ENCODE results near the gene DCC. TPM values are rescaled to one million over a fixed set of nuclear protein-coding genes. Genes with fewer than 3 reads are reported as not detected.

Gene DCC
- total and polyA plus RNA-seq, 2 donors (not counting 1 experiment from before 2014, with no cell fraction given), result not detected

DNA sequence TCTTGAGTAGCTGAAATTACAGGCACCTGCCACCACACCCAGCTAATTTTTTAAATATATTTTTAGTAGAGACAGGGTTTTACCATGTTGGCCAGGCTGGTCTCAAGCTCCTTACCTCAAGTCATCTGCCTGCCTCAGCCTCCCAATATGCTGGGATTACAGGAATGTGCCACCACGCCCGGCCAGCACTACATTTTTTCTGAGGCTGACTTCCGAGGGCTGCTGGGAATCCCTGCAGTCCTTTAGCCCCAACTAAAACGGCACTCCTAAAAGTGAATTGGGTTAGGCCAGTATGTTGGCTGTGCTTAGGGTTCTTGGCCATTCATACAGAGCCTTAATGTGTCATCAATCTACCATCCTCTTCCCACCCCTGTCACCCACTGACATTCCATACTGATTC lies 375.4 kb downstream of the DCC start:
- Histone ChIP-seq H3K79me2 (ENCODE audit: control insufficient read depth, insufficient read depth, low read length) (no peaks in the 10 kb centered on the region), H2AFZ (ENCODE audit: insufficient read depth, low read depth, low read length, poor library complexity, severe bottlenecking) (no peak overlapping the region), H3K4me3 (ENCODE audit: control extremely low read depth in 1 of 5, extremely low read depth in 1 of 5, insufficient read depth in 1 of 5, low read depth in 2 of 5, low read length in 4 of 5) (no peak overlapping the region), H4K20me1 (ENCODE audit: control insufficient read depth, insufficient read depth, low read length, poor library complexity, severe bottlenecking) (no peaks in the 10 kb centered on the region), H3K4me2 (replicated peaks; ENCODE audit: low read depth, low read length, poor library complexity, severe bottlenecking) (no peak overlapping the region), H3K9ac (ENCODE audit: low read length) (no peak overlapping the region), H3K36me3 (replicated peaks in 1 of 2; ENCODE audit: control extremely low read depth in 1 of 2, control insufficient read depth in 1 of 2, extremely low read depth in 1 of 2, insufficient read depth in 2 of 2, low read length in 1 of 2) (no peaks in the 10 kb centered on the region), H3K27me3 (replicated peaks in 1 of 4; ENCODE audit: control extremely low read depth in 1 of 4, control insufficient read depth in 3 of 4, insufficient read depth in 4 of 4, low read length in 3 of 4) (no peaks in the 10 kb centered on the region), H3K4me1 (ENCODE audit: control insufficient read depth in 2 of 2, insufficient read depth in 2 of 2, low read length in 2 of 2) (no peaks in the 10 kb centered on the region), H3K27ac (ENCODE audit: low read length in 2 of 2) (no peak overlapping the region), H3K9me3 (ENCODE audit: control extremely low read depth in 1 of 3, control insufficient read depth in 2 of 3, insufficient read depth in 1 of 3, low read length in 2 of 3) (no peaks in the 10 kb centered on the region)
- POLR2A ChIA-PET, result no interaction called here
- TF ChIP-seq, protein P1, sequence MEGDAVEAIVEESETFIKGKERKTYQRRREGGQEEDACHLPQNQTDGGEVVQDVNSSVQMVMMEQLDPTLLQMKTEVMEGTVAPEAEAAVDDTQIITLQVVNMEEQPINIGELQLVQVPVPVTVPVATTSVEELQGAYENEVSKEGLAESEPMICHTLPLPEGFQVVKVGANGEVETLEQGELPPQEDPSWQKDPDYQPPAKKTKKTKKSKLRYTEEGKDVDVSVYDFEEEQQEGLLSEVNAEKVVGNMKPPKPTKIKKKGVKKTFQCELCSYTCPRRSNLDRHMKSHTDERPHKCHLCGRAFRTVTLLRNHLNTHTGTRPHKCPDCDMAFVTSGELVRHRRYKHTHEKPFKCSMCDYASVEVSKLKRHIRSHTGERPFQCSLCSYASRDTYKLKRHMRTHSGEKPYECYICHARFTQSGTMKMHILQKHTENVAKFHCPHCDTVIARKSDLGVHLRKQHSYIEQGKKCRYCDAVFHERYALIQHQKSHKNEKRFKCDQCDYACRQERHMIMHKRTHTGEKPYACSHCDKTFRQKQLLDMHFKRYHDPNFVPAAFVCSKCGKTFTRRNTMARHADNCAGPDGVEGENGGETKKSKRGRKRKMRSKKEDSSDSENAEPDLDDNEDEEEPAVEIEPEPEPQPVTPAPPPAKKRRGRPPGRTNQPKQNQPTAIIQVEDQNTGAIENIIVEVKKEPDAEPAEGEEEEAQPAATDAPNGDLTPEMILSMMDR (IDR thresholded peaks at IDR 0.05), result no peak
- no peak for TF ChIP-seq EZH2 (IDR thresholded peaks at IDR 0.05; ENCODE audit: borderline replicate concordance, insufficient read depth, low read depth, low read length, poor library complexity, severe bottlenecking)
- no peaks in the 10 kb centered on the region for H3K4me1 Mint-ChIP-seq
- no peaks in the 10 kb centered on the region for H3K27me3 Mint-ChIP-seq
- no peak overlapping the region for H3K27ac Mint-ChIP-seq
- ATAC-seq (ENCODE audit: low read depth) (no peak), DNase-seq (no peak)
- WGBS (ENCODE audit: insufficient coverage), result no CpG with 5 or more reads among the region's 4 CpGs
- H3K4me3 Mint-ChIP-seq, result no peak overlapping the region
- CTCF ChIA-PET, result no interaction called here
- intact Hi-C loops (cut with micrococcal nuclease), result no loop called here
- no peaks in the 10 kb centered on the region for H3K9me3 Mint-ChIP-seq (ENCODE audit: insufficient read depth)

DNA sequence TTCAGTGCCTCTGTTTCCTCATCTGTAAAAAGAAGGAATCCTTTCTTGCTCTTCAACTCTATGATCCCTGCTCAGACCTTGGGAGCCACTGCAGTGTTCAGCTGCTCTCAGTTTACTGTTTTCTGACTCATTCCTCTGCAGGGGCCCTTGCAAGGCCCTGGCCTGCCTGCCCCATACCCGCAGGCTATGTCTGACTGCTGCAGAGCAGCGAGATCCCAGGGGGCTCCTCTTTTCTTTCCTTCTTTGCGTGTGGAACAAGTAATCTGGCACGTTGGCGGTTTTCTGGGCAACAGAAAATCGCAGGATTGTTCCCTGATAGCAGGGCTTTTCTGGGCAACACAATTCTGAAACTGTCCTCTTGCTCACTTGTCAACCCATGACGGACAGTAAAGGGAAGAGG lies 376.0 kb downstream of the DCC start:
- TF ChIP-seq EZH2 (IDR thresholded peaks at IDR 0.05; ENCODE audit: borderline replicate concordance, insufficient read depth, low read depth, low read length, poor library complexity, severe bottlenecking), result no peak
- TF ChIP-seq, protein P1 (IDR thresholded peaks at IDR 0.05), result no peak
- WGBS (ENCODE audit: insufficient coverage), result 86% methylated on average over 5 of the region's 7 CpGs

More for the DNA sequence above, 376.0 kb downstream of the DCC start:
- H3K27me3 Mint-ChIP-seq, result no peaks in the 10 kb centered on the region
- Histone ChIP-seq H3K4me2 (replicated peaks; ENCODE audit: low read depth, low read length, poor library complexity, severe bottlenecking) (no peak overlapping the region), H2AFZ (ENCODE audit: insufficient read depth, low read depth, low read length, poor library complexity, severe bottlenecking) (no peak overlapping the region), H3K27ac (ENCODE audit: low read length in 2 of 2) (no peak overlapping the region), H3K4me3 (ENCODE audit: control extremely low read depth in 1 of 5, extremely low read depth in 1 of 5, insufficient read depth in 1 of 5, low read depth in 2 of 5, low read length in 4 of 5) (no peak overlapping the region), H3K9ac (ENCODE audit: low read length) (no peak overlapping the region), H3K36me3 (replicated peaks in 1 of 2; ENCODE audit: control extremely low read depth in 1 of 2, control insufficient read depth in 1 of 2, extremely low read depth in 1 of 2, insufficient read depth in 2 of 2, low read length in 1 of 2) (no peaks in the 10 kb centered on the region), H4K20me1 (ENCODE audit: control insufficient read depth, insufficient read depth, low read length, poor library complexity, severe bottlenecking) (no peaks in the 10 kb centered on the region), H3K9me3 (ENCODE audit: control extremely low read depth in 1 of 3, control insufficient read depth in 2 of 3, insufficient read depth in 1 of 3, low read length in 2 of 3) (no peaks in the 10 kb centered on the region), H3K79me2 (ENCODE audit: control insufficient read depth, insufficient read depth, low read length) (no peaks in the 10 kb centered on the region), H3K27me3 (replicated peaks in 1 of 4; ENCODE audit: control extremely low read depth in 1 of 4, control insufficient read depth in 3 of 4, insufficient read depth in 4 of 4, low read length in 3 of 4) (no peaks in the 10 kb centered on the region), H3K4me1 (ENCODE audit: control insufficient read depth in 2 of 2, insufficient read depth in 2 of 2, low read length in 2 of 2) (no peaks in the 10 kb centered on the region)
- no peaks in the 10 kb centered on the region for H3K4me1 Mint-ChIP-seq
- H3K4me3 Mint-ChIP-seq, result no peak overlapping the region
- intact Hi-C loops (cut with micrococcal nuclease), result no loop called here
- ChIA-PET CTCF (no interaction called here), POLR2A (no interaction called here)
- no peak overlapping the region for H3K27ac Mint-ChIP-seq
- ATAC-seq (ENCODE audit: low read depth), result no peak
- no peak for DNase-seq
- no peaks in the 10 kb centered on the region for H3K9me3 Mint-ChIP-seq (ENCODE audit: insufficient read depth)

Measured in B cell (primary cell).